NCI-H526 treated with DMSO at 0.1 percent for 48 hours (cell line): ENCODE results near the gene COL6A5.

Experiments
- DNase-seq: peaks from one replicate; lab custom pipeline; 2025; lab: John Stamatoyannopoulos, UW

Gene COL6A5

GRCh38 chr3:130519754-130520153 lies 174.3 kb downstream of the COL6A5 start:
- DNase-seq = no peak

- DNase-seq = no peak
Observed at GRCh38 chr3:130522399-130522798, 176.9 kb downstream of the COL6A5 start.

GRCh38 chr3:130527426-130527825 lies 182.0 kb downstream of the COL6A5 start:
- no peak for DNase-seq

GRCh38 chr3:130528120-130528519 lies 182.6 kb downstream of the COL6A5 start:
- DNase-seq = no peak

- DNase-seq = peak; percentile 85
Observed at GRCh38 chr3:130529486-130530215, 184.2 kb downstream of the COL6A5 start.

GRCh38 chr3:130533247-130533646 lies 187.8 kb downstream of the COL6A5 start:
- no peak for DNase-seq
